HCT116 (cell line): ENCODE results near the gene HRK. TPM values are rescaled to one million over a fixed set of nuclear protein-coding genes. Genes with fewer than 3 reads are reported as not detected.

Experiments used
- ATAC-seq: fragments of 200-7000 bp; cut with Tn5 transposase; 2 replicates; pipeline ENCODE4 v1.9.1; 2020; ENCODE audit warnings: mild to moderate bottlenecking, moderate library complexity
- BruUV-seq: library from RNA; stranded (reverse); fragments of 400-500 nt; replicated peaks from 2 replicates; lab custom pipeline; 2021; lab: Mats Ljungman, UMichigan
- CTCF ChIA-PET: fragments of 300-600 bp; sonication (Branson Sonifier 250); formaldehyde crosslinking; loops from one replicate; lab custom pipeline; 2021; ENCODE audit warnings: antibody characterized with exemption; lab: Charles Lee
- POLR2A ChIA-PET: fragments of 300-600, 350-600 bp; sonication (Branson Sonifier 250); formaldehyde crosslinking; loops from one replicate; lab custom pipeline; 2021; ENCODE audit warnings: antibody characterized with exemption; lab: Charles Lee
- RAD21 ChIA-PET, 2 experiments: fragments of 300-600 bp; sonication (Branson Sonifier 250); formaldehyde crosslinking; loops; one replicate each; lab custom pipeline; 2023; ENCODE audit warnings: low total read pairs in 2 of 2; ENCODE audit not compliant: uncharacterized antibody in 2 of 2, unreplicated experiment in 2 of 2, low non-redundant PET in 1 of 2; lab: Charles Lee
- DNase-seq: peaks from one replicate; pipeline ENCODE4 v3.0.0-alpha.2; 2010; ENCODE audit warnings: low read depth, low spot score
- H2AFZ ChIP-seq: fragments of 200-600 bp; shearing (Covaris generic), sonication (generic); 2 replicates; pipeline ENCODE4 v1.6.1; 2017; ENCODE audit warnings: low read depth, mixed run types, mixed read lengths, antibody characterized with exemption, low read length; ENCODE audit not compliant: poor library complexity, severe bottlenecking
- H3K27ac ChIP-seq: 2 replicates; pipeline ENCODE4 v1.5.1; 2012; ENCODE audit warnings: low read depth, low read length
- H3K27me3 ChIP-seq: fragments of 200-600 bp; sonication (generic); 2 replicates; pipeline ENCODE4 v1.6.1; 2016; ENCODE audit warnings: mixed run types, low read length, mixed read lengths; ENCODE audit not compliant: insufficient read depth
- H3K36me3 ChIP-seq, 2 experiments: fragments of 200-500 bp in 1 of 2; fragments of 200-600 bp in 1 of 2; sonication (Bioruptor generic) in 1 of 2; sonication (generic) in 1 of 2; 2 replicates each; pipeline versions ENCODE4 v1.5.1 to v1.6.1; 2014 to 2016; ENCODE audit warnings: low read length in 2 of 2, inconsistent platforms in 1 of 2, mixed read lengths in 1 of 2, mixed run types in 1 of 2; ENCODE audit not compliant: insufficient read depth in 2 of 2, control insufficient read depth in 1 of 2
- H3K4me1 ChIP-seq, 2 experiments: fragments of 200-600 bp in 1 of 2; sonication (generic) in 1 of 2; 2 replicates each; pipeline versions ENCODE4 v1.5.1 to v1.6.1; 2012 to 2017; ENCODE audit warnings: low read length in 2 of 2, inconsistent platforms in 1 of 2, mild to moderate bottlenecking in 1 of 2, mixed read lengths in 1 of 2, mixed run types in 1 of 2, moderate library complexity in 1 of 2; ENCODE audit not compliant: insufficient read depth in 2 of 2, control insufficient read depth in 1 of 2
- H3K4me2 ChIP-seq: fragments of 200-600 bp; sonication (generic); 2 replicates; pipeline ENCODE4 v1.6.1; 2017; ENCODE audit warnings: mixed run types, low read length, mixed read lengths
- H3K4me3 ChIP-seq, 2 experiments: fragments of 200-600 bp in 1 of 2; sonication (generic) in 1 of 2; replicated peaks in 1 of 2; 2 replicates each; pipeline ENCODE4 v1.5.1; 2011 to 2016; ENCODE audit warnings: low read length in 2 of 2, control low read depth in 1 of 2, low read depth in 1 of 2, mild to moderate bottlenecking in 1 of 2, mixed read lengths in 1 of 2, mixed run types in 1 of 2
- H3K79me2 ChIP-seq: fragments of 200-600 bp; sonication (generic); 2 replicates; pipeline ENCODE4 v1.6.1; 2017; ENCODE audit warnings: mild to moderate bottlenecking, mixed run types, low read length, moderate library complexity, mixed read lengths; ENCODE audit not compliant: insufficient read depth
- H3K9ac ChIP-seq: fragments of 200-600 bp; sonication (generic); 2 replicates; pipeline ENCODE4 v1.6.1; 2016; ENCODE audit warnings: low read length, mixed read lengths
- H3K9me2 ChIP-seq: fragments of 200-600 bp; sonication (generic), shearing (Covaris generic); 2 replicates; pipeline ENCODE4 v1.6.1; 2017; ENCODE audit warnings: mixed run types, mild to moderate bottlenecking, moderate library complexity; ENCODE audit not compliant: insufficient read depth
- H3K9me3 ChIP-seq, 2 experiments: fragments of 200-500 bp in 1 of 2; fragments of 200-600 bp in 1 of 2; sonication (Bioruptor generic) in 1 of 2; sonication (generic) in 1 of 2; 2 replicates each; pipeline ENCODE4 v1.6.1; 2014 to 2017; ENCODE audit warnings: low read length in 2 of 2, mixed read lengths in 2 of 2, inconsistent platforms in 1 of 2, low read depth in 1 of 2, mild to moderate bottlenecking in 1 of 2, mixed run types in 1 of 2, moderate library complexity in 1 of 2; ENCODE audit not compliant: control insufficient read depth in 1 of 2, insufficient read depth in 1 of 2
- H4K20me1 ChIP-seq: fragments of 200-600 bp; sonication (generic), shearing (Covaris generic); 2 replicates; pipeline ENCODE4 v1.6.1; 2017; ENCODE audit warnings: mixed run types, mild to moderate bottlenecking, moderate library complexity; ENCODE audit not compliant: insufficient read depth
- ATF3 ChIP-seq: IDR thresholded peaks from 2 replicates; pipeline ENCODE4 v1.6.1; 2012
- EZH2 ChIP-seq: fragments of 200-600 bp; sonication (generic); IDR thresholded peaks from 2 replicates; pipeline ENCODE4 v1.6.1; 2017; ENCODE audit warnings: antibody characterized with exemption, mixed run types
- EZH2phosphoT487 ChIP-seq: fragments of 200-600 bp; IDR thresholded peaks from 2 replicates; pipeline ENCODE4 v1.6.1; 2018; ENCODE audit warnings: antibody characterized with exemption, borderline replicate concordance
- POLR2A ChIP-seq: IDR thresholded peaks from 2 replicates; pipeline ENCODE4 v1.7.0; 2011; ENCODE audit warnings: borderline replicate concordance; ENCODE audit not compliant: insufficient read depth, insufficient read length; ENCODE audit errors: extremely low read depth
- POLR2AphosphoS5 ChIP-seq: IDR thresholded peaks from 2 replicates; pipeline ENCODE4 v1.6.1; 2011; ENCODE audit warnings: mild to moderate bottlenecking, low read depth, low read length, moderate library complexity
- REST ChIP-seq: IDR thresholded peaks from 2 replicates; pipeline ENCODE4 v1.6.1; 2012; ENCODE audit warnings: low read depth
- SP1 ChIP-seq: IDR thresholded peaks from 2 replicates; pipeline ENCODE4 v1.6.1; 2012; ENCODE audit warnings: low read depth
- SRF ChIP-seq: IDR thresholded peaks from 2 replicates; pipeline ENCODE4 v1.6.1; 2012; ENCODE audit warnings: low read depth
- TCF7L2 ChIP-seq: IDR thresholded peaks from 2 replicates; pipeline ENCODE4 v1.7.0; 2011; ENCODE audit warnings: borderline replicate concordance, inconsistent platforms; ENCODE audit not compliant: insufficient read depth, insufficient read length; ENCODE audit errors: extremely low read depth
- YY1 ChIP-seq: IDR thresholded peaks from 2 replicates; pipeline ENCODE4 v1.6.1; 2011; ENCODE audit warnings: low read length, low read depth, moderate library complexity, mild to moderate bottlenecking; ENCODE audit not compliant: insufficient replicate concordance; ENCODE audit errors: extremely low read depth
- ZBTB33 ChIP-seq: IDR thresholded peaks from 2 replicates; pipeline ENCODE4 v1.6.1; 2011; ENCODE audit warnings: mild to moderate bottlenecking, low read length, moderate library complexity; ENCODE audit not compliant: insufficient replicate concordance; ENCODE audit errors: extremely low read depth
- ZNF274 ChIP-seq: fragments of 200-500 bp; sonication (Bioruptor generic); IDR thresholded peaks from 2 replicates; pipeline ENCODE4 v1.6.1; 2014; ENCODE audit warnings: mild to moderate bottlenecking, low read depth, low read length, inconsistent platforms
- intact Hi-C: fragments of 100-400 bp; cut with micrococcal nuclease; formaldehyde crosslinking; loops from 2 replicates; pipeline ENCODE4 v1.10.0; 2022
- total RNA-seq: library from RNA; stranded (reverse); gene quantifications from one replicate; pipeline ENCODE4 v1.2.1, GENCODE V29; 2021; ENCODE audit not compliant: unreplicated experiment

Gene HRK
- total RNA-seq, 1 experiment from 2014 or later = 4.3 TPM

- TF ChIP-seq ATF3 (no peak), TCF7L2 (no peak), YY1 (no peak), POLR2AphosphoS5 (no peak), SRF (no peak), EZH2phosphoT487 (no peak), ZNF274 (no peak), EZH2 (no peak), REST (no peak), SP1 (no peak), ZBTB33 (no peak), POLR2A (no peak)
- Histone ChIP-seq H3K27me3 (no peaks in the 10 kb centered on the region), H3K4me3 (no peak overlapping the region), H3K4me2 (no peak overlapping the region), H3K36me3 (no peaks in the 10 kb centered on the region), H3K79me2 (no peaks in the 10 kb centered on the region), H4K20me1 (no peaks in the 10 kb centered on the region), H3K9me2 (no peaks in the 10 kb centered on the region), H3K4me1 (peaks cover 14 to 28% of the 10 kb centered on the region in 2 experiments; a peak in 3 of 4 replicates), H3K9me3 (no peaks in the 10 kb centered on the region), H2AFZ (no peak overlapping the region), H3K9ac (no peak overlapping the region), H3K27ac (no peak overlapping the region)
- ATAC-seq (no peak), DNase-seq (no peak)
- ChIA-PET CTCF (no interaction called here), RAD21 (no interaction called here), POLR2A (no interaction called here)
- no TSS peak for BruUV-seq
- intact Hi-C loops = no loop called here
These were observed 4.9 kb downstream of the HRK start for GRCh38 chr12:116876151-116876869.
